22Rv1 (cell line): ENCODE results near the gene LRRFIP1.

Source experiments
- ZFX ChIP-seq: fragments of 450-650 bp; IDR thresholded peaks from 2 replicates; pipeline ENCODE4 v1.6.1; 2017; ENCODE audit warnings: antibody characterized with exemption, borderline replicate concordance
- TF ChIP-seq, protein P1 (sequence below): fragments of 450-650 bp; IDR thresholded peaks from 2 replicates; pipeline ENCODE4 v1.5.1; 2017; ENCODE audit warnings: mild to moderate bottlenecking

DNA sequence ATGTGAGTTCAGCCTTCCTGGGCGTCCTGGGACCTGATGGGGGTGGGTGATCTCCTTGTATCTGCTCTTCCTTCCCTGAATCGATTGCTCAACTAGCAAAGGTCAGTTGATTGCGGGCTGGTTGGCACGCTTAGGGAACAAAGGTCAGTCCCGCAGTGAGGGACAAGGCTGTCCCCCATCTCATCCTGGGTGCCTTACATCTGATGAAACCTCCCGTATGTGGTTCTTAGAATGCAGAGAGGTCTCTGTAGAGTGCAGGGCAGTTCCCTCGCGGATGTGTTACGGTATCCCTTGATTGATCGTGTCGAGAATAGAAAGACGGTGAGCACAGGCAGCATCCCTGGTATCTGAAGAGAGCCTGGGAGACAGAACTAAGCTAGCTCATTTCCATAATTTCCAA is 114.8 kb downstream of the LRRFIP1 start:
- TF ChIP-seq, protein P1, sequence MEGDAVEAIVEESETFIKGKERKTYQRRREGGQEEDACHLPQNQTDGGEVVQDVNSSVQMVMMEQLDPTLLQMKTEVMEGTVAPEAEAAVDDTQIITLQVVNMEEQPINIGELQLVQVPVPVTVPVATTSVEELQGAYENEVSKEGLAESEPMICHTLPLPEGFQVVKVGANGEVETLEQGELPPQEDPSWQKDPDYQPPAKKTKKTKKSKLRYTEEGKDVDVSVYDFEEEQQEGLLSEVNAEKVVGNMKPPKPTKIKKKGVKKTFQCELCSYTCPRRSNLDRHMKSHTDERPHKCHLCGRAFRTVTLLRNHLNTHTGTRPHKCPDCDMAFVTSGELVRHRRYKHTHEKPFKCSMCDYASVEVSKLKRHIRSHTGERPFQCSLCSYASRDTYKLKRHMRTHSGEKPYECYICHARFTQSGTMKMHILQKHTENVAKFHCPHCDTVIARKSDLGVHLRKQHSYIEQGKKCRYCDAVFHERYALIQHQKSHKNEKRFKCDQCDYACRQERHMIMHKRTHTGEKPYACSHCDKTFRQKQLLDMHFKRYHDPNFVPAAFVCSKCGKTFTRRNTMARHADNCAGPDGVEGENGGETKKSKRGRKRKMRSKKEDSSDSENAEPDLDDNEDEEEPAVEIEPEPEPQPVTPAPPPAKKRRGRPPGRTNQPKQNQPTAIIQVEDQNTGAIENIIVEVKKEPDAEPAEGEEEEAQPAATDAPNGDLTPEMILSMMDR, result no peak
- no peak for TF ChIP-seq ZFX
